Body of pancreas (tissue), 4 donors: Measurements from ENCODE around the gene CAMTA1.

Experiments used
- CTCF ChIP-seq, 7 experiments: fragments of 450-650 bp in 4 of 7; fragments of 200-600 bp in 3 of 7; sonication (generic) in 3 of 7; IDR thresholded peaks; one replicate each; pipeline ENCODE4 v1.5.1; 2016 to 2019; ENCODE audit warnings: antibody characterized with exemption in 7 of 7
- POLR2A ChIP-seq, 3 donors: fragments of 450-650 bp; IDR thresholded peaks; one replicate each; pipeline ENCODE4 v1.6.1; 2016; ENCODE audit warnings: antibody characterized with exemption in 3 of 3, mild to moderate bottlenecking in 2 of 3

GRCh38 chr1:6859415-6860343, 74.4 kb downstream of the CAMTA1 start:
- no peak for TF ChIP-seq CTCF (IDR thresholded peaks at IDR 0.05)
- TF ChIP-seq POLR2A (IDR thresholded peaks at IDR 0.05) = no peak
